Colonic mucosa (tissue), 4 donors: ENCODE data around the gene GALM. TPM values are rescaled to one million over a fixed set of nuclear protein-coding genes. Genes with fewer than 3 reads are reported as not detected.
A peak's percentile ranks its signal among the peaks of the same experiment; 100 is the strongest.

Source experiments
- DNase-seq: peaks from one replicate; pipeline ENCODE4 v3.0.0-alpha.2; 2020
- H3K27ac ChIP-seq: fragments of 200-600 bp; one replicate; pipeline ENCODE4 v1.8.0; 2021
- H3K27me3 ChIP-seq: fragments of 200-600 bp; one replicate; pipeline ENCODE4 v1.8.0; 2021
- H3K36me3 ChIP-seq: fragments of 200-600 bp; one replicate; pipeline ENCODE4 v1.8.0; 2021
- H3K4me1 ChIP-seq: fragments of 200-600 bp; one replicate; pipeline ENCODE4 v1.8.0; 2021; ENCODE audit warnings: mild to moderate bottlenecking
- H3K4me3 ChIP-seq: fragments of 200-600 bp; one replicate; pipeline ENCODE4 v1.8.0; 2021
- H3K9ac ChIP-seq, 2 donors: one replicate each; pipeline ENCODE4 v1.7.0; 2013; ENCODE audit warnings: control low read depth in 2 of 2, low read depth in 2 of 2, low read length in 2 of 2
- H3K9me3 ChIP-seq: fragments of 200-600 bp; one replicate; pipeline ENCODE4 v1.8.0; 2021
- CTCF ChIP-seq: fragments of 200-600 bp; IDR thresholded peaks from one replicate; pipeline ENCODE4 v1.8.0; 2022; ENCODE audit warnings: antibody characterized with exemption, mild to moderate bottlenecking
- intact Hi-C: fragments of 100-400 bp; cut with DNase I; formaldehyde crosslinking; loops from one replicate; pipeline ENCODE4 v1.14.1; 2022
- total RNA-seq, 2 donors: library from RNA; stranded (reverse); fragmentation: NEBNext Ultra II Directional in 1 of 2; extraction: Animal tissue kit (Norgen Biotek cat#: 25700) in 1 of 2; gene quantifications; one replicate each; pipeline ENCODE4 v1.2.1, GENCODE V29; 2021
- donor health status: healthy.
- donor health status: DM: no; HTN: no; CAD: no.
- donor health status: DM: no; HTN: no; CAD: no.

GALM gene
- total RNA-seq, result 10 to 100 TPM; 47.9 to 68.8 TPM

DNA sequence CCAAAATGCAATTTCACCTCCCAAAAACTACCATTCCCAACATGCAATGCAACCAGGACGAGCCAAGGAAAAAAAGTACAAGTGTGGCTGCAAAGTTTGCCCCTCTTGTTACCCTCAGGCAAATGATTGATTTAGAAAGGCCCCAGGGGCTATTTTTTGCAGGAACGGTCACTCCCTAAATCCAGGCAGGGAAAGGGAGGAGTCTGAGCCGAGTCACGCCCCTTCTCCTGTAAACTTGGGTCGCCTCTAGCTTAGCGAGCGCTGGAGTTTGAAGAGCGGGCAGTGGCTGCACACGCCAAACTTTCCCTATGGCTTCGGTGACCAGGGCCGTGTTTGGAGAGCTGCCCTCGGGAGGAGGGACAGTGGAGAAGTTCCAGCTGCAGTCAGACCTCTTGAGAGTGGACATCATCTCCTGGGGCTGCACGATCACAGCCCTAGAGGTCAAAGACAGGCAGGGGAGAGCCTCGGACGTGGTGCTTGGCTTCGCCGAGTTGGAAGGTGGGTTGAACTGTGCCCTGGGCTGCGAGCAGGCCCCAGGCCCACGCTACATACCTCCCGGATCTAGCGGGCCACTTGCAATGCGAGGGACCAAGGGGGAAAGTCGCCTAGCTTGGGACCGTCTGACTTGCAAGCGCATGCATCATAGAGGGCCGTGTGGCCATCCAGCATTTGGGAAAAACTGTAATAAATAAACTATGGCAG lies at the start of gene GALM:
Gene GALM, plus strand, starts transcription at position 261 of the 702 bp plus-strand sequence. Its CDS starts 48 bp downstream, at position 309.
- intact Hi-C loops, result no loop called here
- H3K9ac ChIP-seq, result peak within 1 kb of the TSS; percentile 85 to 98
- no peaks in the 10 kb centered on the region for H3K36me3 ChIP-seq
- H3K4me3 ChIP-seq, result peak within 1 kb of the TSS; percentile 65
- peak; percentile 90 for DNase-seq
- H3K4me1 ChIP-seq, result peaks cover 3% of the 10 kb centered on the region
- H3K9me3 ChIP-seq, result no peaks in the 10 kb centered on the region
- no peaks in the 10 kb centered on the region for H3K27me3 ChIP-seq
- H3K27ac ChIP-seq, result peak within 1 kb of the TSS; percentile 93
- no peak for TF ChIP-seq CTCF

DNA sequence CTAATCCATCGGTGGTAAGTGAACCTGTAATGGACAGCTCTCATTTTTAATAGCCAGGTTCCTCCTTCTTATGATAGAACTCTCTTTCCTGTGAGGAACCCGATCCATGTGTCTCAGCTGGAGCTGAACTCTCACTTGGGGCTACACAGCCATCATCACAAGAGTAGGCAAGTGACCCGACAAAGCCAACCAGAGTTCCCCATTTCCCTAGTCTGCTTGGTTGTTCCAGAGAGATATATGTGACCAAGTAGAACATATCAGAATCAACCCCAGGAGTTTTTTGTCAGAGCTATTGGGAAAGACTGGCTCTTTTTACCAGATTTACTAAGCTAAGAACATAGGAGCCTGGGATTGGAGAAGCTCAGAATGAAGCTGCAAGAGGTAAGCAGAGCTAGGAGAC lies 48.6 kb upstream of the GALM start:
- intact Hi-C loops, result no loop called here
- H3K36me3 ChIP-seq, result no peaks in the 10 kb centered on the region
- no peak for DNase-seq
- no peak overlapping the region for H3K27ac ChIP-seq
- H3K9me3 ChIP-seq, result no peaks in the 10 kb centered on the region
- no peaks in the 10 kb centered on the region for H3K27me3 ChIP-seq
- TF ChIP-seq CTCF, result no peak
- no peak overlapping the region for H3K9ac ChIP-seq
- H3K4me3 ChIP-seq, result no peak overlapping the region
- no peaks in the 10 kb centered on the region for H3K4me1 ChIP-seq

- Histone ChIP-seq H3K4me1 (no peaks in the 10 kb centered on the region), H3K27me3 (no peaks in the 10 kb centered on the region), H3K9ac (no peak overlapping the region), H3K36me3 (no peaks in the 10 kb centered on the region), H3K27ac (no peak overlapping the region), H3K4me3 (no peak overlapping the region), H3K9me3 (no peaks in the 10 kb centered on the region)
- intact Hi-C loops, result no loop called here
- DNase-seq, result no peak
- no peak for TF ChIP-seq CTCF
Observed at GRCh38 chr2:38619458-38620164, 46.3 kb upstream of the GALM start.

DNA sequence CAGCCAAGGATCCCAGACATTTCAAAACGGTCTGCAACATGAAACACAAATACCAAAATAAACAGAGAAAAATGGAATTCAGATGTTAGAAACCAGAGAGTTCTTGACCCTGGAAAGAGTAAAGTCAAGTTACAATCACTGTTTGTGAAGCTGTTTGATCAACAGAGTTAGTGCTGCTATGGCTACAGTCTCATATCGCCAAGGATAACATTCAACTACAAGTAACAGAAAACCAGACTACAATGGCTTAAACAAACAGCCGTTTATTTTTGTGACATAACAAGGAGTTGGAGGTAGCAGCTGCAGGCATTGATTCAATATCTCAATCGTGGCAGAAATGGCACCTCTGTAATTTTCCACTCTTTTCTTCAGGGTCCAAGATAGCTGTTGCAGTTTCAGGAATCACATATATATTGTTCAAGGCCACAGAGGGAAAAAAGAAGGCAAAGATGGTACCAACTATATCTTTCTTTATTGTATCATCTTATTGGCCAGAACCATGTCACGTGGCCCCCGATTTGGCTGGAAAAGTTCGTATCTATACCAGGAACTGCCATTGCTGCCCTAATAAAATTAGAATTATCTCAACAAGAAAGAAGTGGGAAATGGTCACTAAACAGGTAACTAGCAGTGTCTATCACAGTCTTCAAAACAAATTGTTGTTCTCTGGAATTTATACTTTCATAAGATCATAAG lies 45.5 kb upstream of the GALM start:
- Histone ChIP-seq H3K4me3 (no peak overlapping the region), H3K9ac (no peak overlapping the region), H3K9me3 (no peaks in the 10 kb centered on the region), H3K36me3 (no peaks in the 10 kb centered on the region), H3K27me3 (no peaks in the 10 kb centered on the region), H3K4me1 (no peaks in the 10 kb centered on the region), H3K27ac (no peak overlapping the region)
- no peak for DNase-seq
- intact Hi-C loops, result no loop called here
- no peak for TF ChIP-seq CTCF

DNA sequence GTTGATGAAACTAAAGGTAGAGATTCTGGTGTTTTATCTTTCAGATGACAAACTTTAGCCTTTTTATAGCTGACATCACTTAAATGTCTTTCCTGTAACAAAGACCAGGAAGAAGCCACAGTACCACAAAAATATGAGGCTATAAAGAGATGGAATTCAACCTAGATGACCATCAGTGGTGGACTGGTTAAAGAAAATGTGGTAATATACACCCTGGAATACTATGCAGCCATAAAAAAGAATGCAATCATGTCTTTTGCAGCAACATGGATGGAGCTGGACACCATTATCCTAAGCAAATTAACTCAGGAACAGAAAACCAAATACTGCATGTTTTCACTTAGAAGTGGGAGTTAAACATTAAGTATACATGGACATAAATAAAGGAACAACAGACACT lies 44.9 kb upstream of the GALM start:
- H3K9ac ChIP-seq, result no peak overlapping the region
- no peaks in the 10 kb centered on the region for H3K36me3 ChIP-seq
- TF ChIP-seq CTCF, result no peak
- no peaks in the 10 kb centered on the region for H3K4me1 ChIP-seq
- no peak overlapping the region for H3K27ac ChIP-seq
- no peaks in the 10 kb centered on the region for H3K9me3 ChIP-seq
- no peak for DNase-seq
- H3K4me3 ChIP-seq, result no peak overlapping the region
- no peaks in the 10 kb centered on the region for H3K27me3 ChIP-seq
- intact Hi-C loops, result no loop called here
